Measurements from ENCODE around the gene C1QTNF3.
"Not testable (repeated sequence)": the region's sequence is repeated elsewhere in the genome, so short reads cannot be mapped to it uniquely, and the experiment has no call there.

Gene C1QTNF3

DNA sequence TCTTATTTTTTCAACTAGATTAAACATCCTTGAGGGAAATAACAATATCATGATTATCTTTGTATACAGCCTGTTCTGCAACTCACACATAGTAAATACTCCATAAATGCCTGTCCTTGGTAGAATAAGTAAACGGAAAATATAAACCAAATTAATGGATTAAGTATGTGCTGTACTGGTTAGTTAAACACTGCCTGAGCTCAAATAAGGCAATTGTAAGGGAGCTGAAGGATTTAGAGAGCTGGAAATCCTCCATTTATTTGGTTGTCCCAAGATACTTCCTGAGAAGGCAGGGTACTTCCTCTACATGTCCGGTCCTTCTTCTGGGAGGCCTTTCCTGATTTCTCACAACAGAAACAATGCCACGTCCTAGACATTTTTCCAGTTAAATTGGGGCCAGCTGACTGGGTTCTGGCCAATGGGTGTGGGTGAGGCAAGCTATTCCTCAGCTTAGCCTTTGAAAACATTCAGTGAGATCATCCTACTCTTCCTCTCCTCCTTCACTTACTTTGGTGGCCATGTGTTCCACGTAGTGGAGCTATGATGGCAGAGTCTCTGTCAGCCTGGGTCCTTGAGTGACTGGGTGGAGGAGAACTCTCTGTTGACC lies 8.5 kb upstream of the C1QTNF3 start:
- DNase-seq (ENCODE audit: low read depth) = peak; percentile 22

DNA sequence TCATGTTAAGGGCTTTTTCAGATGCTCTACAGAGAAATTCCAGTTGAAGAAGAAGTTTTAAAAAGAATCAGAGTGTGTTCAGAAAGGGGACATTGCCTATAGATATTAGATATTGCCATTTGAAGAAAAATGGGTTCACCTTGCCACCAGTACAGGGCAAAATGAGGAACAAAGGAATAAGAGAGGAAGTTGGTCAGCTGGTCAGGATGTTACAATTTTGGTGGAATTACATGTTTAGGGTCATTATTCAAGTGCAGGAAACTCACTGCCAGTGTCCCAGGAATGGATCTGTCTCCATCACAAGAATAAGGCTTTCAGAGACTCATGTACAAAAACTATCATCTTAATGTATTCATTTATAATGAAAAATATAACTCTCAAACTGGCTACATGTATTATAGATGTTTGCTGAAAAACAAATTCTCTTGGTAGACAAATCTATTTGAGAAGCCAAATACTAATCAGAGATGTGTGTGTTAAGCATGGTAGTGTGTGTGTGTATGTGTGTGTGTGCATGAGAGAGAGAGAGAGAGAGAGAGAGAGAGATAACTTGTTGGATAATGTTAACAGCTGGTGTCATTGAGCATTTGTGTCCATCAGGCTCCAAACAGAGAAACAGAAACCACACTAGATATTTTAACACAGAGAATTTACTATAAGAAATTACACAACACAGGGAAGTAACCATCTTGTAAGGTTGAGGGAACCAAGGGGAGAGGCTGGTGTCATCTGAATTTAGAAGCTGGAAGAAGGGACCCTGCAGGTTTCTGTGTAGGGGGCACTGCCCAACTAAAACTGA lies 5.0 kb upstream of the C1QTNF3 start:
- DNase-seq (ENCODE audit: low read depth) = no peak

DNA sequence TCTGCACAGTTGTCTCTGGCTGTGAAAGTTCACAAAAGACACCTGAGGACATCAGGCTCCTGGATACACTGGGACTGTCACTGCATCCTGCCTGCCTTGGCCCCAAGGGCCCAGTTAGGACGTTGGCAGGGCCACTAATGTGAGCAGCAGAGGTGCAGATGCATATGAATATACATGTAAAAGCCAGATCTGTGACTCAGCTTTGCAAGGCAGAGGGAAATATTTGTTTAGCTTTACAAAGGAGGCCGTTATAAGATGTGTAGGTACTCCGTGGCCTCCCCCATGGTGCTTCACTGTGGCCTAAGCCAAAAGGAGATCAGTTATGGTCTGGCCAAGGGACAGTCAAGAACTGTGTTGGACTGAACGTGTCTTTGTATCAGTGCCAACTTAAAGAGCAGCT lies 4.1 kb upstream of the C1QTNF3 start:
- no peak for DNase-seq (ENCODE audit: low read depth)

DNA sequence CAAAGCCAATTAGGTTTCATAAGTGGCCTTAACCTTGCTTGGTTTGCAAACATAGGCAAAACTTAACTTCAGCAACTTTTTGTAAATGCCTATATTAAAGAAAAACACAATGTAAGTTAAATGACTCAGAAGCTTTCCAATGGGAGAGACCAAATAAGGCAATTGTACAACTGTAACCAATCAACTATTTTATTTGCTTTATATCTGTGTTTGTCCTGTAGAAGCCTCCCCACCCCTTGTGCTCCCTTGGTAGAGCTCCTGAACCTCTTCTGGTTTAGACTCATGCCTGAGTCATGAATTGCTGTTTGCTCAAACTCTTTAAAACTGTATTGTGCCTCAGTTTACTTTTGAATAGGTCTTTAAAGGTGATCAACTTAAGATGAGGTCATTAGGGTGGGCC lies 3.0 kb upstream of the C1QTNF3 start:
- DNase-seq (ENCODE audit: low read depth) = peak; percentile 22

DNA sequence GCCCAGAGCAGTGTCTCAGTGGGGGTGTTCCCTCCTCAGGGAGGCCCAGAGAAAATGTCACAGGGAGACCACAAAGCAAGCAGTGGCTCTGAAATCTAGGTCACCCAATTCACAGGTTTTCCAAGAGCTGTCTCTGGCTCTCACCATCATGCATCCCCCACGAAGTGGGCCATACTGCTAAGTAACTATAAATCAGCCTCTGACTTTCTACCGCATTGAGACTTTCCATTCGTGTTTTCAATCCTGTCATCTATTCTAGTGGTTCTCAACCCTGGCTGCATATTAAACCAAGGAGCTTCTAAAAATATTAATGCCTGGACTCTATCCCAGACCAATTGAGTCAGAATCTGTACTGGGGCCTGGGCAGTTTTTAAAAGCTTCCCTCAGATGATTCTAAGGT lies 2.0 kb upstream of the C1QTNF3 start:
- no peak for DNase-seq (ENCODE audit: low read depth)

DNA sequence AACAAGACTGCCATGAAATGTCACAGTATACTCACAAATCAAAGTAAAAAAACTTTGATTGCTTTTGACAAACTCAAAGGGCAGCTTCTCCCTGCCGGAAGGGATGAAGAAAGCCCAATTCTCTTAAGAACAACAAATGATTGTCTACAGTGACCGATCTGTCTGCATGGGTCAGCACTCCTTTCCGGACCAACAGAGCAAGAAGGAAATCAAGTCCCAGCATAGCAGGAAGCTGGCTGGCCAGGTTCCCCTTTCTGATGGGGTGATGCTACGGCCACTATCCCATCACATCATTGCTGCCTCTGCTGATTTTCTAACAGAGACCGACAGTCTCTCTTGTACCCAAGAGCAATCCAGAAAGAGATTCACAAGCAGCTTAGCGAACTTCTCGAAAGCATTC lies 692 bp downstream of the C1QTNF3 start:
- no peak for DNase-seq (ENCODE audit: low read depth)

DNA sequence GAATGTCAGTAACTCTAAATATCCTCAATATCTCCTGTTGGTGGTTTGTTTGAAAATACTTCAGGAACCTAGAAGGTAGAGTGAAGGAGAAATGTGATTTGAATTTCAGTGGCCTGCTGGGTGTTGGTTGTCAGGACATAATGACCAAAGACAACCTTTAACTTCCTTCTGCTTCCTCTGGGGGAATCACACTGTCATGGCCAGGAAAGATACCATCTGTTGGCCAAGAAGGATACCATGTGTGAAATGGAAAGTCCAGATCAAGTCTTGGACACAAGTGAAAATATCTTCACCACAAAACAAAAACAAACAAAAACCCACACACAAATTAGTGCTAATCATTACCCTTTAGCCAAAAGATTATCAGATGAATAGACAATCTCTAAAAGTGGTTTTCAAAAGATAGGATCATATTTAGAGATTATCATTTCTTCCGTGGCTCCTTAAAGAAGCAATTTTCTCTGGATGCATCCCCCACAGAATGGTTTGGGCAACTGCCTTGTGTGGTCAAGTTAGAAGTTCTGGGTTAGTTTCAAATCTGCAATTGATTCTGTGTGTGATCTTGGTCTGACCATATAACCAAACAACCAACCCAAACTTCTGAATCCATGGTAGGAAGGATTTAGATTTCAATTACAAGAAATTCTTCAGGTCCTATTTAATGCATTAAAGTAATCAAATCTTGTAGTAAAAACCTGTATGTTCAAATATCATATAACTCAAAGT lies 1.6 kb downstream of the C1QTNF3 start:
- no peak for DNase-seq (ENCODE audit: low read depth)

DNA sequence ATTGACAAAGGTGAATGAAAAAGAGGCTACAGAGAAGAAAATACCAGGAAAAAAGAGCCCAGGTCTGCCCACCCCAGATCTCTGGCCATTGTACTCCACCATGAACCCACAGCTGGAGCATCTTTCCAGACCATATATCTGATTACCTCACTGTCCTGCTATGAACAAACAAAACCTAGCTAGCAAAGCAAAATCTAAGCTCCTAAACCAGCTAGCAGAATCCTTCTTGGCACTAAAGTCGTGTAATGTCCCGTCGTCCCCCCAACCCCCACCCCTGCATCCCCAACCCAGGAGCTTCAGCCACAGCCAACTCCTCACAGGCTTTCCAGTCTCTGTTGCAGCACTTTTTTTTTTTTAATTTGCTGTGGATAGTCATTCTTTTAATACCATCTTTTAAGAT lies 2.5 kb downstream of the C1QTNF3 start:
- DNase-seq (ENCODE audit: low read depth) = no peak

DNA sequence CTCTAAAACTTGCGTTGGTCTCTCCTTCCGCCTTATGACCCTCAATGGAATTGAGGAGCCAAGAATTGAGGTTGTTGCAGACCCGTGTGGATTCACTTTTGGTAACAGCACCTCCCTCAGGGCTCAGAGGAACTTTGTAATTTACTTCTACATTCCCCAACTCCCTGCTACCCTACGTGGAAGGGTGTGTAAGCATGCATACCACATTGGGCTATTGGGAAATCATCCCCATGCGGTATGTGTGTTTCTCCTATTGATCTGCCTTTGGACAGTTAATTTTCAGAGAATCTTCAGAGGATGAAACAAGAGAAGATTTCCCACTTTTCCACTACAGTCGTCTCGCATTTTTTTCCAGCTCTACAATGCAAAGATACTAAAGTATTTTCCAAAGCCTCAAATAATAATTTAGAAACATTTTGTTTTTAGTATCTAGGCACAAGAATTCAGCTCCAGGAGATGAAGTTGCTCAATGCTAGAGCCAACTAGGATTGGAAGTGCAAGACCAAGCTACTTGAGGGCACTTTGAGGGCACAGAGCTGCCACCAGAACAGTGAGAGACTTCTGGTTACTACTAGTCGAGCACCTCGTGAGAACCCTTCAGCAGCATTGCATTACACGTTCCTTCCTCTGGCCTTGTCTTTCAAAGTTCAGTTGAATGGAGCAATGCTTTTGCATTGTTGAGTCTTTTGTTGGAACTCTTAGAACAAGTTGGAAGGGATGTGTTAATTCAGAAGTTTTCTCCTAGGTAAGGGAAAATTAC lies 3.4 kb downstream of the C1QTNF3 start:
- no peak for DNase-seq (ENCODE audit: low read depth)

DNA sequence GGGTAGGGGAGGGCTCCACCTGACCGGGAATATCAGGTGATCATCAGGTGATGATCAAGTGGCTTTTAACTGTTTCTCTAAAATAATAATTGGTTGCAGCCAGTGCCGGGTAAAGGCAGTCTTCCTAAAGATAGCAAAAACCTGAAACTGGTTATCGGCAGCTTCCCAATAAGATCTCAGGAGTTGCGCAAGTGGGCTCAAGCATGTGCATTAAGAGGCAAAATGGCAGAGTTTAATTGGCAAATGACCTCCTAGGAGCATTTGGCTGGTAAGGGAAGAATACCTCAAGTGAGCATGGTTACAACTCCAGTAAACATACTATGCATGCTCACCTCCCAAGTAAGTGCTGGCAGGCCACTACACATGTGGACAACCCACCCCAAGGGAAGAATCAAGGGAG lies 4.2 kb downstream of the C1QTNF3 start:
- DNase-seq (ENCODE audit: low read depth) = no peak

DNA sequence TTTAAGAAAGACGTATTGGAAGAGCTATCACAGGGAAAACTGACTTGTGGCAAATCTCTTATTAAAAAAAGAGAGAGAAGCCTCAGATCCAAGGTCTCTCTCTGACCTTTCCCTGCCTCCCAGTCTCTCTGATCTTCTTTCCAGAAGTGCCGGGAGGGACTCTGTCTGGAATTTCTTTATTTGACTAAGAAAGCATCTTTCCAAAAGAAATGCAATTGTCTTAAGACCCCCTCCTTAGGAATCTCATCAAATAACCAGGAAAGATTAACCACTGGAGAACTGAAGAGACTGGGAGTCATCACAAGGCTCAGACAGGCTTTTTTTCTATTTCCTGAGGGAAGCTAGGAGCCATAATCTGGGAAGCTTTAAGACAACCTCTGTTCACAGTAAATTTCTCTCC lies 4.6 kb downstream of the C1QTNF3 start:
- no peak for DNase-seq (ENCODE audit: low read depth)

DNA sequence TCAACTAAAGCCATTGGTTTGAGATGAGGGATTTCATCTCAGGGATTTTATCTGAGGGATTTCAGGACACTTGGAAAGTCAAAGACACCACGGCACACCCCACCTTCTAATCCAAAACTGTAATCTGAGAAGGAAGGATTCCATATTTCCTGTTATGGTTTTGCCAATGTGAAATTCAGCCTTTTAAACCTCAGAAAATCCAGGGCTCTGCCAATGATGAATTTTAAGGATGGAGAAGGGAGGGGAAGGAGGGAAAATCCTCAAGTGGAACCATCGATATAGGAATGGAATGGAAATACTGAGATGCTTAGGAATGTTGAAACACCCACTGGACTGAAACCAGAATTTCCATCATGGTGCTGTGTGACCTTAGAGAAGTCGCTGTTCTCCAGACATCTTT lies 5.3 kb downstream of the C1QTNF3 start:
- DNase-seq (ENCODE audit: low read depth) = no peak

DNA sequence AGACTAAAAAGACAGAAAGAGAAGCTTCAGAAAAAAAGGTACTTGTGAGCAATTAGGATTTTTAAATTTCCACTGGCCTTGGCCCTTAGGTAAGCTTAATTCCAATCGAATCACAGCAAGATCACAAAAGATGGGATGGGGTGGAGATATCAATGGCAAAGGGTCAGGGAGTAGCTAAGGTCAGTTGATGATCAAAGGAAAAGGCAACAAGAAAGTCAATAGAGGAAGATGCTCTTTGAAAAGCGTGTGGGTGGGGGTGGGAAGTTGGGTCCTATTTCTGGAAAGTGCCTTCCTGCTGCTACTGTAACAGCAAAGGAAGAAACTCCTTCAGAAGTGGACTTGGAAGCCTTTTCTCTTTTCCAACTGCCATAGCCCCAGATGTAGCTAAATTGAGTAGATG lies 7.3 kb downstream of the C1QTNF3 start:
- no peak for DNase-seq (ENCODE audit: low read depth)

DNA sequence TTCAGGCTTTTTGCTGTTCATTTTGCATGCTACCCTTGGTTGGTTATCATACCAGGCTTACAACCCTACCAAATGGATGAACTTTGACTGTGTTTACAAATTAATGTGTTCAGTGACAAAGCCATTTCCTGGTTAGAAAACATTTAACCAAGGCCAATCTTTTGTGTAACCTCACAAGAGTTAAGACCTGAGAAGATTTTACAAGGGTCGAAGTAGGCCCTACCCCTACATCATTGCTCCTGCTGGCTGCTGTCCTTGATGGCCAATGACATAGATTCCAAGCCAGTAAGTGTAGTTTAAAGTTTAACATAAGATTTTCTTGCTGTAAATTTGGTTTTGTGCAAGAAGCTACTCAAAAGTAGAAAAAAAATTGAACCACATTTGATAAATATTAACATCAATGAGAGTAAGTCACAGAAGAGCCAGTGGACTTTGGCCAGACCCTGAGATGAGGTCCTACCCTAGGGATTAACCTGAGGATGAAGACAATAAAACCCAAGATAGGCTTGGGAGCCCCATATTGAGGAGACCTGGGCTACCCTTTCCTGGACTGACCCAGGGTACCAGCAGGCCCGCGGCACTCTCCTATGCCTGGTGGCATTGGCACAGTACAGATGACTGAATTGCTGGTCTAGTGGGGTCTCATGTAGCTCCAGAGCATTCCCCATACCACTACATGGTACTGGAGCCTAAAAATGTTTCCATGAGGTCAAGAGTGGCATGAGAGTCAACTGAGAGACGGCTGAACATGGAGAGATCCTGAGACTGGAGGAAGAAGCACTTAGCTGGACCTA lies 8.3 kb downstream of the C1QTNF3 start:
- no peak for DNase-seq (ENCODE audit: low read depth)

DNA sequence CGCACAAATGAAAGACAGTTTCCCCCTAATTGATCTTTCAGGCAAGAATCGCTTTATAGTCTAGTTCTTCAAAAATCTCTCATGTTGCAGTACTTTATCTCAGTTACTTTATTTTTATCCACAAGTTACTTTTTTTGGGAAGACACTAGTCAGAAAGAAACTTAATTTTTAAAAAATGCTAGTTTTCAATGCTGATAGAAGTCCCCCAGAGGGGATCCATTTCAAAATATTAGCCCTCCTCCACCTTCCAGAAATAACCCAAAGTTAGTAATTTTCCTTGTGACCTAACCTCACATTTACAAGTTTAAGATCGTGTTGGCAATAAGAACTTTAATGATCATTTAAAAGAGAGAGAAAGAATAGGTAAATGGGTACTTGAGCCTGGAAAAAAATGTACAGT lies 11.0 kb downstream of the C1QTNF3 start:
- DNase-seq (ENCODE audit: low read depth) = no peak

DNA sequence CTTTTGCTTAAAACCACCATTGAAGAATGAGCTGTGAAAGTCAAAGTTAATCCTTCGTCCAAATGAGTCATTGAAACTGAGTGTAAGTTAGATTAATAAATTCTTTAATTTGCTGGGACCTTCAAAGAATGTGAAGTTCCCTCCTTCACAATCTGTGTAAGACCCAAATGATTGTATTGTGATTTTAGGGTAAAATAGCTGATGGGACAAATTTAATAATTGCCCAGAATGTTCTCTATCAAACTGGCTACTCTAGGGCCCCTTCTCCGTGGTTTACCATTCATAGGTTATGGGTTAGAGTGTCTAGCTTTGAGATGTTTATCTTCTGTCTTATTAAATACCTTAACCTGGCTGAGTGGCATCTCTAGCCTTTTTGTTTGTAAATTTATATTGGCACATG lies 11.9 kb downstream of the C1QTNF3 start:
- DNase-seq (ENCODE audit: low read depth) = no peak

DNA sequence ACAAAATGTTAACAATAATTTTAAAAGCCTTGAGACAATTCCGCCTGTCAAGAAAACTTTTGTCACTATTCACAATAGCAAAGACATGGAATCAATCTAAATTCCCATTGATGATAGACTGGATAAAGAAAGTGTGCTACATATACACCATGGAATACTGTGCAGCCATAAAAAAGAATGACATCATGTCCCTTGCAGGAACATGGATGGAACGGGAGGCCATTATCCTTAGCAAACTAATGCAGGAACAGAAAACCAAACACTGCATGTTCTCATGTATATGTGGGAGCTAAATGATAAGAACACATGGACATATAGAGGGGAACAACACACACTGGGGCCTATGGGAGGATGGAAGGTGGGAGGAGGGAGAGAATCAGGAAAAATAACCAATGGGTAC lies 12.4 kb downstream of the C1QTNF3 start:
- DNase-seq (ENCODE audit: low read depth) = not testable (repeated sequence)

DNA sequence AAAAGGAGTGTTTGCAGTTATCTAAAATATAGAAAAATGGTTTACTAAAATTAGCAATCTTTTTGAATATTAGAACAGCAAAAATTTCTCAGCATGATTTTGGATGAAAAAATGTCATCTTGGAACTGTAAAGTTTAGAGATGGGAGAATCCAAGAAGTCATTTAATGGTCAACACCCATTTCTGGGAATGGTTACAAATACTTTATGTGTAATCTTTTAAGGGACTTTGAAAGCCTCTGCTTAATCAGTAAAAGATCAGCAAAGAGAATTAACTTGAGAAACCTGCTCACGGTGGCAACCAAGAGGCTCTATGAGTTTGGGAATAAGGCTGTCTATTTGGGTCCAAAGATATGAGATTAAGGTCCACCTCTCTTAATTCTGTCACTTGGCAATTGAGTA lies 13.0 kb downstream of the C1QTNF3 start:
- no peak for DNase-seq (ENCODE audit: low read depth)

DNA sequence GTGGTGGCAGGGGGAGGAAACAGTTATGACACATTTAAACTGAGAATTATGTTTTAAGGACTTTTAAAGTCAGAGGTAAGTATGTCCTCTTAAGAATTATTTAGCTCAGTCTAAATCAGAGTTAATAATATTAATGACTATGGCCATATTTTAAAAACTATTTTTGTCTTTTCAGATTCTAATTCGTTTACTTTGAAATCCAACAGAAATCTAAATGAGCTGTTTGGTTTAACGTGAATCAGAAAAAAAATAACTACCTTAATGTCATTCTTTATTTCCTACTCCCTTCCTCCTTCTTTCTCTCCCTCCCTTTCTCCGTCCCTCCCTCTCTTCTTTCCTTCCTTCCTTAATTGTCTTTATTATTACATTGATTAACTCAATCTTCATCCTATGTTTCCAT lies 14.7 kb downstream of the C1QTNF3 start:
- no peak for DNase-seq (ENCODE audit: low read depth)

DNA sequence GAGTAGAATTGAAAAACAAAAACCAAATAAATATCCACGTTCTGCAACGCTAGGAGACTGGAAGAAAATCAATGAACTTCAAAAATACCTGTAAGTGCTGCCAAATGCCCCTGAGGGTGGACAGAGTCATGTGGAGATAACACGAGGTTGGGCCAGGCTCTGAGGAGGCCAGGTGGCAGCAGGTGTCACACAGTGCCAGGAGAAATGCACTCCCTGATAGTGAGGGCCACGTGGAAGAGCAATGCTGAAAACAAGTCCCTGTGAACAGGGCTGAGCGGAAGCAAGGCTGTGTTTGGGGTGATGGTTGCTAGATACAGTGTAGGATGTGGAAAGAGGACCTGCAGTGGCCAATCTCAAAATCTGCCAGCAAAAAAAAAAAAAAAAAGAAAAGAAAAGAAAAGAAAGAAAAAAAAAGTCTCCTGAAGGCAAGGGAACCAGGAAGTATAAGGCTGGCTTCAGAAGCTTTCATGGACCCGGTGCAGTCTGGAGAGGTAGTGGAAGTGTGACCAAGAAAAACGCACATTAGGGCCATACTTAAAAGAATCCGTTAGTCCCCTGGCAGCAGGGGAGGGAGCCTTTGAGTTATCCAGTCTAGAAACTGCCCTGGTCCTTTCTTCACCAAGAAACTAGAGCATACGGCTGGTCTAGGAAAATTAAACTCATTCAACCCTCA lies 16.8 kb downstream of the C1QTNF3 start:
- no peak for DNase-seq (ENCODE audit: low read depth)

DNA sequence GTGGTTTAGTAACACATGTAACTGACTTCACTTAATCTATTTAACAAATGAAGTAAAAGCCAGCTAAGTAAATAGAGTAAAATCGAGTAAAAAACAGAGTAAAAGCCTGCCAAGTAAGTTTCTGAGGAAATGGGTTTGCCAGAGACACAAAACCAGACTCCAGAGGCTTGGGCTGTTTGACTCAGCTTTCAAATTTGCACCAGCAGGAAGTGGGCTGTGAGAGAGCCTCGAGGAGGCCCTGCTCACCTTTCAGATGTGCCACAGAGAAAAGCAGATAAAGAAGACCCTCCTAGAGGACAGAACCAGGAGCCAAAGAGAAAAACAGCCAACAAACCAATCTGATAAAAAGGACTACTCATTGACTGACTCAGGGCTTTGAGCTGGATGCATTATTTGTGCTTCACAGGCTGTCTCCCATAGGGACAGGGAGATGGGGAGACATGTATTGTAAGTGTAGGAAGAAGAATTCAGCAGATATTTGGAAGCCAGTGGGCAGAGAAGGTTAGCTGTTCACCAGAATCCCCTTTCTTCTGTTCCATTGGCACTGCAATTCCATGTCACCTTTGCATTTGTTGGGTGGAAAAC lies 20.8 kb downstream of the C1QTNF3 start:
- DNase-seq (ENCODE audit: low read depth) = no peak
